Vagina (tissue), 2 donors: ENCODE data around the gene ATIC. TPM values are rescaled to one million over a fixed set of nuclear protein-coding genes. Genes with fewer than 3 reads are reported as not detected.

Source experiments
- DNase-seq, 2 donors: peaks; one replicate each; pipeline ENCODE4 v3.0.0-alpha.2; 2017; ENCODE audit errors: extremely low spot score in 2 of 2
- H3K27ac ChIP-seq: fragments of 200-600 bp; sonication (generic); one replicate; pipeline ENCODE4 v1.5.1; 2019
- H3K27me3 ChIP-seq: fragments of 200-600 bp; sonication (generic); one replicate; pipeline ENCODE4 v1.5.1; 2019
- H3K36me3 ChIP-seq, 2 donors: fragments of 200-600 bp; sonication (generic); one replicate each; pipeline ENCODE4 v1.5.1; 2017 to 2019
- H3K4me1 ChIP-seq: fragments of 200-600 bp; sonication (generic); one replicate; pipeline ENCODE4 v1.5.1; 2019
- H3K4me3 ChIP-seq, 2 donors: fragments of 200-600 bp; sonication (generic); 1 replicate in 1 of 2; 2 replicates in 1 of 2; pipeline ENCODE4 v1.5.1; 2016 to 2019
- H3K9me3 ChIP-seq: fragments of 200-600 bp; sonication (generic); one replicate; pipeline ENCODE4 v1.5.1; 2019
- POLR2A ChIP-seq, 2 donors: fragments of 450-650 bp; IDR thresholded peaks; one replicate each; pipeline ENCODE4 v1.6.1; 2017; ENCODE audit warnings: antibody characterized with exemption in 2 of 2, mild to moderate bottlenecking in 2 of 2, moderate library complexity in 2 of 2
- POLR2AphosphoS5 ChIP-seq, 2 donors: sonication (generic); formaldehyde crosslinking; IDR thresholded peaks; one replicate each; pipeline ENCODE4 v1.9.0; 2017; ENCODE audit warnings: antibody characterized with exemption in 2 of 2, mild to moderate bottlenecking in 2 of 2, low read depth in 1 of 2; ENCODE audit not compliant: insufficient read depth in 1 of 2
- intact Hi-C: fragments of 100-400 bp; cut with DNase I; formaldehyde crosslinking; loops from one replicate; pipeline ENCODE4 v1.15.1; 2023
- total RNA-seq: library from RNA; depleted of rRNA; stranded (reverse); fragments of >200 nt; gene quantifications from one replicate; pipeline ENCODE4 v1.2.3, GENCODE V29; 2016
- TF ChIP-seq, protein P1 (sequence below), 3 experiments: fragments of 450-650 bp in 2 of 3; fragments of 200-600 bp in 1 of 3; sonication (generic) in 1 of 3; IDR thresholded peaks; one replicate each; pipeline ENCODE4 v1.5.1; 2017 to 2019; ENCODE audit warnings: antibody characterized with exemption in 3 of 3, mild to moderate bottlenecking in 2 of 3, moderate library complexity in 2 of 3

ATIC gene
- total RNA-seq, 1 donor from 2014 or later = 75.6 TPM

DNA sequence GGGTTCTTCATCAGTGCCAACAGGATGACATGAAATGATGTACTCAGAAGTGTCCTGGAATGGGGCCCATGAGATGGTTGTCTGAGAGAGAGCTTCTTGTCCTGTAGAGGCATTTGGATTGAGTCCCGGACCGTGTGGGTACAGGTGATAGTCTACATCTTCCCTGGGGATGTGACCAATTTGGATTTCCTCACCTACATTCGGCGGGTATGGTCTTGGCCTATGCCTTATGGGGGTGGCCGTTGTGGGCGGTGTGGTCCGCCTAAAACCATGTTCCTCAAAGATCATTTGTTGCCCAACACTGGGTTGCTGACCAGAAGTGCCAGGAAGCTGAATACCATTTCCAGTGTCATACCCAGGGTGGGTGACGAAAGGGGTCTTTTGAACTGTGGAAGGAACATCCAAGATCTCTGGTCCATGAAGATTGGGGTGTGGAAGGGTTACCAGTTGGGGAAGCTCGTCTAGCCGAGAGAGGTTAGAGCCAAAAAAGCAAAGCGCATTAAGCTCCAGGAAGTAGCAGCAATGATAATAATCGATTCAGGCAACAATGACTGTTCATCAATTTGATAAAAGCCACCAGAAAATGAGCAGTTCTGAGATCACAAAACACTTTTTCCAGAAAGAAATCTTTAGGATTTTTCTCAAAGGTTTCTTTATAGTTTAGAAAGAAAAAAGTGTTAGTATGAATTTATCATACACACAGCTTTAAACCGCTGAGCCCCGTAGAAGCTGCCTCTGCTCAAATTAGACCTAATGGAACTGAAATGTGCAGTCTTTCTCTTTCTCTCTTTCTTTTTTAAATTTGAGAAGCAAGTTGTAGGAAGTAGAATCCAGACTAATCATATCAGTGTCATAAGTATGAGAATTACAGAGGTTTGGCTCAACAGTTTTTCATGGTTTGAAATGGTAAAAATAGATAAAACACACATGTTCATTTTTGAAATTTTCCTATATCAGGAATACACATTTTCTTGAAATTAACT lies 60.3 kb downstream of the ATIC start:
- no peak for DNase-seq
- no peaks in the 10 kb centered on the region for H3K9me3 ChIP-seq
- intact Hi-C loops = no loop called here
- H3K27ac ChIP-seq = no peak overlapping the region
- no peak overlapping the region for H3K4me3 ChIP-seq
- peaks cover 5 to 46% of the 10 kb centered on the region in 2 donors for H3K36me3 ChIP-seq
- TF ChIP-seq POLR2A (IDR thresholded peaks at IDR 0.05) = no peak
- no peak for TF ChIP-seq POLR2AphosphoS5 (IDR thresholded peaks at IDR 0.05; ENCODE audit: insufficient read depth in 1 of 2, low read depth in 1 of 2)
- TF ChIP-seq, protein P1, sequence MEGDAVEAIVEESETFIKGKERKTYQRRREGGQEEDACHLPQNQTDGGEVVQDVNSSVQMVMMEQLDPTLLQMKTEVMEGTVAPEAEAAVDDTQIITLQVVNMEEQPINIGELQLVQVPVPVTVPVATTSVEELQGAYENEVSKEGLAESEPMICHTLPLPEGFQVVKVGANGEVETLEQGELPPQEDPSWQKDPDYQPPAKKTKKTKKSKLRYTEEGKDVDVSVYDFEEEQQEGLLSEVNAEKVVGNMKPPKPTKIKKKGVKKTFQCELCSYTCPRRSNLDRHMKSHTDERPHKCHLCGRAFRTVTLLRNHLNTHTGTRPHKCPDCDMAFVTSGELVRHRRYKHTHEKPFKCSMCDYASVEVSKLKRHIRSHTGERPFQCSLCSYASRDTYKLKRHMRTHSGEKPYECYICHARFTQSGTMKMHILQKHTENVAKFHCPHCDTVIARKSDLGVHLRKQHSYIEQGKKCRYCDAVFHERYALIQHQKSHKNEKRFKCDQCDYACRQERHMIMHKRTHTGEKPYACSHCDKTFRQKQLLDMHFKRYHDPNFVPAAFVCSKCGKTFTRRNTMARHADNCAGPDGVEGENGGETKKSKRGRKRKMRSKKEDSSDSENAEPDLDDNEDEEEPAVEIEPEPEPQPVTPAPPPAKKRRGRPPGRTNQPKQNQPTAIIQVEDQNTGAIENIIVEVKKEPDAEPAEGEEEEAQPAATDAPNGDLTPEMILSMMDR (IDR thresholded peaks at IDR 0.05) = no peak
- H3K27me3 ChIP-seq = no peaks in the 10 kb centered on the region
- no peaks in the 10 kb centered on the region for H3K4me1 ChIP-seq

DNA sequence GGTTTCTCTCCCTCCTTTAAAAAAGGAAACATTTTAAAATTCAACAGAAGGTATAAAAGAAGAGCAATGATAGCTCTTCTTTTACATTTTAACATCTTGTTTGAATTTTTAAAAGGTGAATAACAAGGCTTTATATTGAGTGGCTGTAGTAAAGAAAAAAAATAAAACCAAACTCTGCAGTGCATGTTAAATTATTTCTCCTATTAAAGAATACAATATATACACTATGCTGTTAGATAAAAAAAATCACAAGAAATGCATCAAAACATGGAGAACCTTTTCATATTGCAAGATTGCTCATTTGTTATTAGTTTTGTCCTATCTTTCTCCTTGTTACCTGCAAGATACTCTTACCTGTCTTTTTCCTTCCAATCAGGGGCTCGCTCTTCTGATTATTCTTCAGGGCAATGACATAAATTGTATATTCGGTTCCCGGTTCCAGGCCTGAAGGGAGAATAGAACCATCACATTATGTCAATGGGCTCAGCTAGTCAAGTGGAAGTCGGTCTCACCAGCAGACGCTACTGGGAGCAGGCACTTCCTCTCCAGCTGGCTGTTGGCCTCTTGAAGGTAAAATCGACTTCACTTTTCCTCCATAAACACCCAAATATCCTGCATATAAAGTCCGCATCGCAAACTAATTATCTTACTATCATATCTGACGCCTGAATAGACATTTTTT lies 61.2 kb downstream of the ATIC start:
- H3K27ac ChIP-seq = no peak overlapping the region
- intact Hi-C loops = no loop called here

GRCh38 chr2:215374002-215374401 lies 62.1 kb downstream of the ATIC start:
- peaks cover 5 to 51% of the 10 kb centered on the region in 2 donors for H3K36me3 ChIP-seq
- H3K27ac ChIP-seq = no peak overlapping the region

More for the DNA sequence above, 61.2 kb downstream of the ATIC start:
- no peak for DNase-seq
- Histone ChIP-seq H3K4me1 (no peaks in the 10 kb centered on the region), H3K9me3 (no peaks in the 10 kb centered on the region), H3K27me3 (no peaks in the 10 kb centered on the region), H3K36me3 (peaks cover 5 to 47% of the 10 kb centered on the region in 2 donors), H3K4me3 (no peak overlapping the region)
- no peak for TF ChIP-seq POLR2A (IDR thresholded peaks at IDR 0.05)
- TF ChIP-seq, protein P1 (IDR thresholded peaks at IDR 0.05) = no peak
- no peak for TF ChIP-seq POLR2AphosphoS5 (IDR thresholded peaks at IDR 0.05; ENCODE audit: insufficient read depth in 1 of 2, low read depth in 1 of 2)

GRCh38 chr2:215374642-215375466 lies 63.0 kb downstream of the ATIC start:
- no peak for TF ChIP-seq POLR2A (IDR thresholded peaks at IDR 0.05)
- TF ChIP-seq, protein P1 (IDR thresholded peaks at IDR 0.05) = no peak
- Histone ChIP-seq H3K27ac (no peak overlapping the region), H3K36me3 (peaks cover 5 to 51% of the 10 kb centered on the region in 2 donors), H3K4me1 (no peaks in the 10 kb centered on the region), H3K4me3 (no peak overlapping the region), H3K9me3 (no peaks in the 10 kb centered on the region), H3K27me3 (no peaks in the 10 kb centered on the region)
- intact Hi-C loops = no loop called here
- DNase-seq = no peak

More at GRCh38 chr2:215374002-215374401, 62.1 kb downstream of the ATIC start:
- H3K9me3 ChIP-seq = no peaks in the 10 kb centered on the region
- intact Hi-C loops = no loop called here
- TF ChIP-seq POLR2AphosphoS5 (IDR thresholded peaks at IDR 0.05; ENCODE audit: insufficient read depth in 1 of 2, low read depth in 1 of 2) (no peak), POLR2A (IDR thresholded peaks at IDR 0.05) (no peak)
- TF ChIP-seq, protein P1 (IDR thresholded peaks at IDR 0.05) = no peak
- H3K27me3 ChIP-seq = no peaks in the 10 kb centered on the region
- no peak overlapping the region for H3K4me3 ChIP-seq
- DNase-seq = no peak
- H3K4me1 ChIP-seq = no peaks in the 10 kb centered on the region
